Measurements from ENCODE around the gene CDKN2B-AS1.

DNA sequence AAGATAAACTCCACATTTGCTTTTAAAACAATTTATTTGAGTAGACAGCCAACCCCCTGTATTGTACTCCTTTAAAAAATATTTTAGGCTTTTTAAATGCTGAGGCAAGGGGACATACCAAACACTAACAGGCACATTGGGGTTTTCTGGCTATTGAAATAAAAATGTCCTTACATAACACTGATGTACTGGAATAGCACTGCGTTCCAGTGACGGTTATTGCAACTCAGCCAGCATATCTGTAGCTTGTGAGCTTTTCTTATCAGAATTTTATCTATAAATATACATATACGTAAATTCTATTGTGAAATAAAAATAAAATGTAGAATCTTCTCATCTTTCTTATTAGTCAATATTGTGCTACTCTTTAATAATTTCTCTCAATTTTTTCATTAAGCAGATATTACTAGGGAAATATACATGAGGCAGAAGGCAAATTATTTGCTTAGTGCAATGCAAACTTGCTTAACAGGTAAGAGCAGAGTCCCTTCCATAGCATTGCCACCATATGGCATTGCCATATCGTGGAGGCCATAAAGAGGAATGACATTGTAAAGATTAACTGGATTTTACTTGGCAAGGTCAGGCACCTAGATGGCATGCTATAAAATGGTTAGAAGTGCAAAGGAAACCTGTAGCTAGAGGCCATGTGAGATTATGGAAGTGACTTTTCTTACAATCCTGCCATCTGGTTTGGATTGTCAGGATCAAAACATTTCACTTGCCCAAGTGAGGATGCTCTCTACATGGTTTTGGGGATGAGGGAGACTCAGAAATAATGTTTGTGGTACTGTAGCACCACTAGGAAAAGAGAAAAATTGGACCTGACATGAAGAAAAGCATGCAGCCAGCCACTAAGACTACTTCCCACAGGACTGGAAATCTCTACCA lies 109.3 kb downstream of the CDKN2B-AS1 start:
- no peak for TF ChIP-seq CTCF (IDR thresholded peaks at IDR 0.05; ENCODE audit: insufficient read depth, low read length, poor library complexity, severe bottlenecking)
- TF ChIP-seq EZH2phosphoT487 (conservative IDR thresholded peaks at IDR 0.05; ENCODE audit: low read length): no peak

All from SU-DHL-6 (cell line).